HG03159 (cell line): Measurements from ENCODE around the gene BRINP2.

ENCODE experiments used
- ATAC-seq: cut with Tn5 transposase; IDR thresholded peaks from one replicate; pipeline ENCODE4 v1.9.1; 2021; ENCODE audit warnings: mild to moderate bottlenecking, moderate library complexity; ENCODE audit not compliant: unreplicated experiment

Gene BRINP2

DNA sequence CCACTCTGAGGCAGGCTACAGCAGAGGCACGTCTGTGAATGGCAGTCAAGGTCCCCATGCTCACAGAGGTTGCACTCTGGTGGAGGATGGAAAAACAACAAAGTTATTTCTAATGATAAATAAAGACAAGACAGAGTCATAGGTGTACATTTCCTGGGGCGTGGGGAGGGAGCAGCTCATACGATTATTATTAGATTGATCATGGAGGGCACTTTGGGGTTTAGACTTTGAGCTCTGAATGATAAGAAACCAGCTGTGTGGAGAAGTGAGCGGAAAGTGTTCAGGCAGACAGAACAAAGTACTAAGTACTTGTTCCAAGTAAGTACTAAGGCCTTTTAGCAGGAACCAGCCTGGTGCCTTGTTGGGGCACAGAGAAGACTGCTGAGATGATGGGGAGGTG lies 86.8 kb downstream of the BRINP2 start:
- no peak for ATAC-seq

GRCh38 chr1:177270863-177271262 lies 100.1 kb downstream of the BRINP2 start:
- ATAC-seq = no peak

DNA sequence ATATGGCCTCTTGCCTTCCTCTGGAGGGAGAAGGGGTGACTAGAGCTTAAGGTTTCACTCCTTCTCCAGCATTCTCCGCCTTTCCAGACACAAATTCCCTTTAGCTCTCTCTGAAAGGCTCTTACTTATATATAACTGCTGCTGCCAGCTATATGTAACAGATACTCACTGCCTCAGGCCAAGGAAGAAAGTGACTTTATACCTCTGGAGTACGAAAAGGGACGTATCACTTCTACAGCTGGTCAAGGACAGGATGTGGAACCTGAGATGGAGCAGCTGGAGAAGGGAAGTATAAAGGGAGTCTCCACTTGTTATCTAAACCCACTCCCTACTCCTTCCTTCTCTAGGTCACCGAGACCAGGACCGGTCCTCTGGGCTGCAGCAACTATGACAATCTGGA lies 102.4 kb downstream of the BRINP2 start:
- no peak for ATAC-seq

DNA sequence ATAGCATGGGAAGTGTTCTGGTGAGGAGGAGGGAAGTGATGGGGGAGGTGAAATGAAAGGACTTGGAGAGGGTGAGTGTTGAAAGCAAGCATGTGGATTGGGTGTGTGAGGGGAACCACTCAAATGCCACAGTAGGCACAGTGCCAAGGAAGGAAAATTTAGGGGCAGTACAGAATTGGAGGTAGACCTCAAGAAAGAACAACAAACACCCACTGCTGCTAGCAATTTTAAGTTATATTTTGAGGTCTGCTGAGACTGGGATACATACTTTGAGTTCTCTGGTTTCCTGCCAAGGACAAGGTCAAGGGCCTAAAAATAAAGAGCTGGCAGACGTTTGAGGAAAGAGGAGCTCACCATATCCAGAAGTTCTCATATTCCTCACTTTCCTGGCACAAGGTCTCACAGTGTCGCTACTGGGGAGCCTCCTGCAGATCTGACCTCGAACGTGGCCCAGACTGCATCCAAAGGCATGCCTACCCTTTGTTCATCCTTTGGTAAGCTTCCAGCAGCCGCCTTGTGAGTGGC lies 104.0 kb downstream of the BRINP2 start:
- ATAC-seq = no peak

DNA sequence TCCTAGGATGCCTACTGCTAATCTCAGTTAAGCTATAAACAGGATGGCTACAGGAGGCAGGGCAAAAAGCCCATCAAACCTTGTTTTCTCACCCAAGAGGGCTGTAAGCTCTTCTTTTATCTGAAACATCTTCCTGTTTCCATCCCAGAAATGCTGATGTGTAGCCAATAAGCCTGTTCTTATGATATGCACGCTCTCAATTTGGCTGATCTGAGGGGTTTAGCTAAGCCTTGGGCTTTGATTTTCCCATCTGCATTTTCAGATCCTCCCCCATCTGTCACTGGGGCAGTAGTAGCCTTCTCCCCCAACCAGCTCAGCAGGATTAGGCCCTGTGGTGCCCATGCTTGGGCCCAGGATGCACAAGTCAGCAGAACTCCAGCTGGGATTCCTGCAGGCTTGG lies 105.0 kb downstream of the BRINP2 start:
- no peak for ATAC-seq

DNA sequence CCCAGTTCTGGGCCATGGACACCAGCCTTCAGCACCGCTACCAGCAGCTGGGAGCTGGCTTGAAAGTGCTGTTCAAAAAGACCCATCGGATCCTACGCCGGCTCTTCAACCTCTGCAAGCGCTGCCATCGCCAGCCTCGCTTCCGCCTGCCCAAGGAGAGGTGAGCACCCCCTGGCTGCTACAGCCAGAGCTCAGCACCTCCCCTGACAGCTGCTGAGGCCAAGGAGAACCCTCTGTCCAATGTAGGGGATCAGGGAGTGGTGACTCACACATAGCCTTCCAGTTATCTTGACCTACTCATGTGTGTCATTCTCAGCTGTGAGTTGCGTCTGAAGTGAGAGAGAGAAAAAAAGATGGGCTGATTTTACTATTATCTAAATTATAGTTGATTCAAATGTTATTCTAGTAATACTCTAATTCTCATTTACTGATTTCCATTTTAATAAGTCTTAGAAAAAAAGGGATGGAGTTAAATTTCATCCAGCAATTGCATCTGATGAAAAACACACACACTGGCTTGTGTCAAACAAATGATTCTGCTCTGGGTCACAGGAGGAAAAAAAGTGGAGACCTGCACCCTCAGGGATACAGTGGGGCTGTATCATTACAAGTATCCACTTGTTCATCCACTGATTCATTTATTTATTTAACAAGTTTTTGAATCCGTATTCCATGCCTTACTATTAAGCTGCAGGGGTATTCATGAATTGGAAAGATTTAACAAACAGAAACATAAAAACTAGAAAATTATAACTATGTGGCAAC lies 108.0 kb downstream of the BRINP2 start:
- no peak for ATAC-seq

DNA sequence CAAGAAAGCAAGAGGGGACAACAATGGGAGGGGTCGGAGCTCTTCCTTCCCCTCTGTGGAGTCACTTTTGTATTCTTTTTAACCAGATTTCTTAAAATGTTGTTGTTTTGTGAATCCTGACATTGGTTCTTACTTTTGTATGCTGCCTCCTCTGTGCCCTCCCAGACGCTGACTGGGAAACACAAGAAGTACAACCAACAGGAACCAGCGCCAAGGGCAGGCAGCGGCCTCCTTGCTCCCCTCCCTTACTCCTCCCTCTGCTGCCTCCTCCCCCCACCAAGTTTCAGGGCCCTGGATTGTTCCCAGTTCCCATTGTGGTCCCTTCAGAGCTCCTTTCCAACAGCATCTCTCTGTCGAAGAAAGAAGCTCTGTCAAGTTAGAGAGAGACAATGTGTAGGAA lies 111.1 kb downstream of the BRINP2 start:
- no peak for ATAC-seq

DNA sequence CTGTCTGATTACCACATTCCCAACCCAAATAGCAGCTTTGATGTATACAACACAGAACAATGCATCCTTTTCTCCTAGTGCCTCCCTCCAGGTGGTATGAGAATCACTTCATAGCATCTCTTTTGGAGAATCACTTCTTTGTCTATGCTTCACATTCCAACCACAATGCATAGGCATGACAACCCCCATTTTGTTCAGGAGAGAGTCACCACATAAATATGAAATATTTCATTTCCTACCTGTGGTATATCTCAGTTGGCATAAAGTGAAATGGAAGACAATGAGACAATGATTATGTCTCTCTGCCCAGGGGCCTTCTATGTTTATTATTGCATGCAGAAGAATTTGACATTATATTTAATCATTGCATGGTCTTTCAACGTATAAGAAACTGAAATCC lies 112.2 kb downstream of the BRINP2 start:
- no peak for ATAC-seq

DNA sequence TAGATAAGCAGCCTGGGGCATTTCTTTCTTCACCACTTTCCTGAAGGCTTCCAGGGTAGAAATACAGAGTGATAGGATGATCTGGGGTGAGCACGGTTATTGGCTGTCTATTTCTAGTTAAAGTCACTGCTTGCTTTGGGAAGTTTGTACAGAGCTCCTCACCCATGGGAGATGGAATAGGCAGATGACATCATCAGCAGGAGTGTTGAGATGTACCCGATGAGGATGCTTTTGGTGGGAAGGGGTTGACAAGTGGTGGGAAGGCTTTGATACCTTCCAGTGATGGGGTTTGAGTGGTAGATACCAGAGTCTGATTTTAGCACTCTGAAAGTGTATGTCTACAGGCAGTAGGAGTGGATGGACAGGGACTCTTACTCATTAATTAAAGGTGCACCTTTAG lies 112.6 kb downstream of the BRINP2 start:
- ATAC-seq = no peak

GRCh38 chr1:177286396-177286795 lies 115.6 kb downstream of the BRINP2 start:
- no peak for ATAC-seq

GRCh38 chr1:177287270-177287669 lies 116.5 kb downstream of the BRINP2 start:
- ATAC-seq = no peak

DNA sequence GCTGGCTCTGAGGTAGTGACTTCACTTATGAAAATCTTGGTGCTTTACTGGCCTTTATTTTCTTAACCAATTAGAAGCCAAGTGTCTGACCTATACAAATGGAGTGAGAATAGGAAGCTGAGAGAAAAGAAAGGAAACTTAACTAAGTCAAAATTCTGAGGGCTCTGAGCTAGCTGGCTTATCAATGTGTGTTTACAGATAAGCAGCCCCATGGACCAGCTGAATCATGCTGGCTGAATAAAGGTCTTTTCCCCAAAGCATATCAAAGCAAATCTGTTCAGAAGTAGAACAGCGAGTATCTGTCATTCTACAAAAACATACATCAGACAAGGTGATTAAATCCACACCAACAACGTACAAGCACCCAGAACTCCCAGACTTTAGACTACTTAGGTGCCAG lies 117.2 kb downstream of the BRINP2 start:
- ATAC-seq = no peak

- no peak for ATAC-seq
These were observed 118.8 kb downstream of the BRINP2 start for GRCh38 chr1:177289532-177289931.

DNA sequence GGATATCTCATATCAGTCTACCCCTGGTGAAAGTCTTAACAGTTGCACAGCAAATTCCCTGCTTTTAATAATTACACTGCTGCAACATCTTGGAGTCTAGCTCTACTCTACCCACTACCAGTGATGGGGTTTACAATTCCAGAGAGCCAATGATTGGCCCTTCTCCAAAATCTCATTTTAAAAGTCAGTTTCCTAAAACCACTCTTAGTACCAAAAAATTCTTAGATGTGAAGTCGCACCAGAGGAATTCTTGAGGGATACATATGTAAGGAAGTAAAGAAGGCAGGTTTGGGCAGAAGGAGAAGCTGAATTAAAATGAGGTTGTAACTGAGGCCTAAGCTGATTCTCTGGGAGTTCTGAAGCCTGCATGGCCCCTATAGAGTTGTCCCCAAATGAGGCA lies 129.7 kb downstream of the BRINP2 start:
- ATAC-seq = no peak

- no peak for ATAC-seq
These were observed 130.8 kb downstream of the BRINP2 start for GRCh38 chr1:177301425-177302124.

DNA sequence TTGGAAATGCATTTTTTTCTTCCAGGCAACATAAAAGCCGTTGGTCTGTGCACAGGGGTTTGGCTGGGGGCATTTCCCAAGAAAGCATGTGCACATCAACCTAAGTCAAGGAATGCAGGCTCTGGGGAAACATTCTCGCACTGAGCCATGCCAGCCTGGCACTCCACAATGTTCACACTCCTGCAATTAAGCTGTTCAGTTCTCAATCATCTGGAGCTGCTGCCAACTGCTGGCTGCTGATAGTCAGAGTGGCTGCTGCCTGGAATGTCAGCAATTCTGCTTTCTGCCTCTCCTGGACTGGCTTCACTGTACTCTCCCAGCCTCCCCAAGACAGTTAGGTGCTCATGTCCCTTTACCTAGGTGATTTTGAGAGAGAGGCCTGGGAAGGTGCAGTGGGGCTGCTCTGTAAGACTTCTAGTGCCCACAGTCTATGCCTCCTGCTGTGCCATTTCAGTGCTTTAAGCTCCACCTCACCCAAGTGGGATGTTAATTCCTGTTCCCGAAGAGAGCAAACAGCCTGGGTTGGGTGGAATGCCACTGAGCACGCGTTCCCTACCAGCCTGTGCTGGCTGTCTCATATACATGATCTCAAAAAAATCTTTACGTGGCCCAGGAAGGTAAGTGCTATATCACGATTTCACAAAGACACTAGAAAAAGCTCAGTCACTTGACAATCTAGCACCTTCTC lies 131.7 kb downstream of the BRINP2 start:
- ATAC-seq = no peak

GRCh38 chr1:177305040-177306018 lies 134.6 kb downstream of the BRINP2 start:
- no peak for ATAC-seq

DNA sequence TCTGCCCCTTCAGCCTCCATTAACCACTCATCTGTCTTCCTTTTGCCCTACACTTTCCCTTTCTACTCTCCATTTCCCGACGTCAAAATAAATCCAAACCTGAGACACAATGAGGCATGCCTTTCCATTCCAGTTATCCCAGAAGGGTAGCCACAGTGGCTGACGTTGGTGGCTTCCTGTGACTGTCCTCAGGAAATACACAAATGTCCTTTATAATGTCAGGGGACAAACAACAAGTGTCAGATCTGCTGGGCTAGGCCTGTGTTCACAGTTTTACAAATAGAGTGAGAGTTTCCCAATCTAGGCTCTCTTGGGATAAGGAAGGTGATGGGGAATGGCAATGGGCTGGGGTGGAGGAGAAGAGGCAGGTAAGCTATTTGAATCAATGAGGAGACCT lies 135.3 kb downstream of the BRINP2 start:
- no peak for ATAC-seq

DNA sequence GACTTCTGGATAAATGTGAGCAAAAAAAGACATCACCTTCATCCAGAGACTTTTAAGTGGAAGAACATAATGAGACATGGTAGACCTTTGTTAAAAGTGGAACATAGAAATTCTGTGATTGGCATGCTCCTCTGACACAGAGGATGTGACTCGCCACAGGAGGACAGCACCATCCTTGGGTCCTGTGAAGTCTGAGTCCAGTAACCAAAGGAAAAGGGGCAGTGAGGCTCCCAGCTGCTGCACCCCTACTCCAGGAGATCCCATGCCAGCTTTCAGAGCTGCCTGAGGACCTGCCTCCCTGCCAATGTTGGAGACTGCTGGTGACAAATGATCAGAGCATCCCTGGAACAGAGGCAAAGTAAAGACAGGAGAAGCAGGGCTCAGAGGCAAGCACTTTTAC lies 136.2 kb downstream of the BRINP2 start:
- no peak for ATAC-seq

DNA sequence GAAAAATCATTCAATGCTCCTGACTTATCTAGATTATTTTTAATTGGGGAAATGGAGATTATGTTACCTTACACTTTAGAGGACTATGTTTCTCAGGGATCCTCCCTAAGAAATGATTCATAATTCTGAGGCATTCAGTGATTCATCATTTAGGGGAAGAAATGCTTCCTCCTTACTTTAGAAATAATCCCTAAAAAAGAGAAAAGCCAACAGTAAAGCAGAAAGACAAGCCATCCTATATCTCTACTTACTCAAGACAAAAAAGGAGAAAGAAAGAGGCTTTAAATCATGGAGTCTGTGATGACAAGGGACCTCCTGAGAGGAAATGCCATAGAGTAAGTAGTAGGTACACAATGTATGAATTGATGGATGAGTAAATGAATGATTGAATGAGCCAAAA lies 137.0 kb downstream of the BRINP2 start:
- no peak for ATAC-seq

DNA sequence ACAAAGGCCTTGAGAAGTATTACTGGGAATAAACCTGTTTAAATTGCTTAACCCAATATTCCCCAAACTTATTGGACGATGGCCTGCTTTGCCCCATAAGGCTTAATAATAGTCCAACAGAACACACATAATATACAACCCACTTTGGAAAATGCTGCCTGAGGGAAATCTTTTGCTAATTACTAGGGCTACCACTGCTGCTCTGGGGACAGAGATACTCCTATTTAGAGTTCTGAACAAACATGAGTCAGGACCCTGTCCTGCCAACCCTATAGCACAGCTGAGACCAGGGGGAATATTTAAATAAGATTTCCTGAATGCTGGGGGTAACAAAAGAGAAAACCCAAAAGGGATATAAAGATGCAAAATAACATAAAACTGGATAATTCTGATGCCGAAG lies 139.1 kb downstream of the BRINP2 start:
- ATAC-seq = no peak
